WTC11 (cell line): ENCODE measurements around the gene MYLK. TPM values are rescaled to one million over a fixed set of nuclear protein-coding genes. Genes with fewer than 3 reads are reported as not detected.

ENCODE experiments used
- ATAC-seq: fragments of 200-7000 bp; cut with Tn5 transposase; 2 replicates; pipeline ENCODE4 v1.10.0; 2021; ENCODE audit warnings: mild to moderate bottlenecking, moderate library complexity
- CTCF ChIA-PET: fragments of 300-600 bp; sonication (Branson Sonifier 250); formaldehyde crosslinking; loops from one replicate; lab custom pipeline; 2021; ENCODE audit warnings: antibody characterized with exemption; lab: Charles Lee
- POLR2A ChIA-PET: fragments of 350-600 bp; sonication (Branson Sonifier 250); formaldehyde crosslinking; loops from one replicate; lab custom pipeline; 2021; ENCODE audit warnings: antibody characterized with exemption; lab: Charles Lee
- DNase-seq: peaks from one replicate; pipeline ENCODE4 v3.0.0; 2021; ENCODE audit warnings: low spot score
- H3K27ac Mint-ChIP-seq: 2 replicates; pipeline ENCODE4 v1.8.0; 2021; ENCODE audit warnings: mixed read lengths
- H3K27me3 Mint-ChIP-seq: 2 replicates; pipeline ENCODE4 v1.8.0; 2021; ENCODE audit warnings: low read depth, mild to moderate bottlenecking, moderate library complexity, mixed read lengths
- H3K36me3 Mint-ChIP-seq: 2 replicates; pipeline ENCODE4 v1.8.0; 2021; ENCODE audit warnings: mixed read lengths
- H3K4me1 Mint-ChIP-seq: 2 replicates; pipeline ENCODE4 v1.8.0; 2022; ENCODE audit warnings: mixed read lengths
- H3K4me3 Mint-ChIP-seq: 2 replicates; pipeline ENCODE4 v1.8.0; 2021; ENCODE audit warnings: mild to moderate bottlenecking, moderate library complexity, mixed read lengths
- H3K9me3 Mint-ChIP-seq: 2 replicates; pipeline ENCODE4 v1.8.0; 2021; ENCODE audit warnings: mixed read lengths
- ATF1 ChIP-seq: sonication (generic); formaldehyde crosslinking; IDR thresholded peaks from 2 replicates; pipeline ENCODE4 v1.8.1; 2023; ENCODE audit warnings: mild to moderate bottlenecking, moderate library complexity, missing genetic modification reagents
- EMX1 ChIP-seq: fragments of 250-450 bp; sonication (Bioruptor Pico); IDR thresholded peaks from 2 replicates; pipeline ENCODE4 v1.8.0; 2021; ENCODE audit warnings: mild to moderate bottlenecking
- FOXP1 ChIP-seq: sonication (generic); formaldehyde crosslinking; IDR thresholded peaks from 2 replicates; pipeline ENCODE4 v1.8.0; 2022; ENCODE audit warnings: missing genetic modification reagents, mild to moderate bottlenecking, moderate library complexity, borderline replicate concordance
- NR1H2 ChIP-seq: sonication (generic); formaldehyde crosslinking; IDR thresholded peaks from 2 replicates; pipeline ENCODE4 v1.9.0; 2021; ENCODE audit warnings: mild to moderate bottlenecking, moderate library complexity, missing genetic modification reagents
- SOX15 ChIP-seq: fragments of 250-450 bp; sonication (Bioruptor Pico); IDR thresholded peaks from 2 replicates; pipeline ENCODE4 v1.9.0; 2021; ENCODE audit warnings: mild to moderate bottlenecking
- TEAD4 ChIP-seq: sonication (generic); formaldehyde crosslinking; IDR thresholded peaks from 2 replicates; pipeline ENCODE4 v1.8.0; 2022; ENCODE audit warnings: mild to moderate bottlenecking, missing genetic modification reagents
- ZNF121 ChIP-seq: sonication (generic); formaldehyde crosslinking; IDR thresholded peaks from 2 replicates; pipeline ENCODE4 v1.8.0; 2023; ENCODE audit warnings: missing genetic modification reagents
- ZNF138 ChIP-seq: sonication (generic); formaldehyde crosslinking; conservative IDR thresholded peaks from 2 replicates; pipeline ENCODE4 v1.8.1; 2022; ENCODE audit warnings: mild to moderate bottlenecking, moderate library complexity, missing genetic modification reagents
- ZNF416 ChIP-seq: fragments of 250-450 bp; sonication (Bioruptor Pico); IDR thresholded peaks from 2 replicates; pipeline ENCODE4 v1.9.0; 2021; ENCODE audit warnings: mild to moderate bottlenecking, inconsistent platforms
- ZNF423 ChIP-seq: fragments of 250-450 bp; sonication (Bioruptor Pico); IDR thresholded peaks from 2 replicates; pipeline ENCODE4 v2.1.2; 2022; ENCODE audit warnings: mild to moderate bottlenecking, moderate library complexity
- total RNA-seq: library from RNA; stranded (reverse); gene quantifications from 3 replicates; pipeline ENCODE4 v1.2.3, GENCODE V29; 2021
- TF ChIP-seq, protein P1 (sequence below): sonication (generic); formaldehyde crosslinking; IDR thresholded peaks from 2 replicates; pipeline ENCODE4 v1.8.1; 2022; ENCODE audit warnings: low read depth, mild to moderate bottlenecking, moderate library complexity, missing genetic modification reagents, borderline replicate concordance
- TF ChIP-seq, protein P2 (sequence below): sonication (generic); formaldehyde crosslinking; IDR thresholded peaks from 2 replicates; pipeline ENCODE4 v1.8.0; 2022; ENCODE audit warnings: mild to moderate bottlenecking, missing genetic modification reagents
- TF ChIP-seq, protein P3 (sequence below): sonication (generic); formaldehyde crosslinking; IDR thresholded peaks from 2 replicates; pipeline ENCODE4 v1.8.0; 2022; ENCODE audit warnings: missing genetic modification reagents
- TF ChIP-seq, protein P4 (sequence below): fragments of 250-450 bp; sonication (Bioruptor Pico); IDR thresholded peaks from 2 replicates; pipeline ENCODE4 v1.9.0; 2021; ENCODE audit warnings: mild to moderate bottlenecking

MYLK gene
- total RNA-seq, 1 experiment from 2014 or later: 10.4 TPM

DNA sequence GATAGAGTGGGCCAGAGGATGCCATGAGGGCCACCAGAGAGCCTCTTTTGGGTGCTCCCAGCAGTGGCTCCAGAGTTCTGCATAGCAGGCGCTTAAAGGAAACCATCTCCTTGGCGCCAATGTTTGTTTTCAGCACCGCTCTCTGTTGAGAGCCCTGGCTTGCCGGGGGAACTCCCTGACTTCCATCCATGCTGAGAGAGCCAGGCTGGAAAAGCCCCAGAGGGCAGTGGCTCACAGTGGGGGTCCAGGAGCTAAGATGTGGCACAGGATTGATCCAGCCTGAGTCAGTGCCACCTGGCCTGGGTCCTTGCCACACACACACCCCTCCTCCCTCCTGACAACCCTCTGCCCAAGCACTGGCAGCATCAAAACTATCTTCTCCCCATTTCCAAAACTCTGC lies 248.9 kb downstream of the MYLK start:
- ATAC-seq (no peak), DNase-seq (peak; percentile 39)
- no peak overlapping the region for H3K4me3 Mint-ChIP-seq
- ChIA-PET POLR2A (no interaction called here), CTCF (interaction anchor here (1.0 kb wide), 1 partner anchor 17 kb away, joined by 5 read pairs; no protein-coding TSS in a partner anchor)
- no peak overlapping the region for H3K27ac Mint-ChIP-seq
- TF ChIP-seq ZNF423 (CRISPR knock-in tag) (peak; percentile 12; the same call in 1 of the 2 replicates), ZNF121 (no peak), ZNF138 (CRISPR knock-in tag) (no peak), ZNF416 (no peak), ATF1 (no peak)
- TF ChIP-seq, protein P1, sequence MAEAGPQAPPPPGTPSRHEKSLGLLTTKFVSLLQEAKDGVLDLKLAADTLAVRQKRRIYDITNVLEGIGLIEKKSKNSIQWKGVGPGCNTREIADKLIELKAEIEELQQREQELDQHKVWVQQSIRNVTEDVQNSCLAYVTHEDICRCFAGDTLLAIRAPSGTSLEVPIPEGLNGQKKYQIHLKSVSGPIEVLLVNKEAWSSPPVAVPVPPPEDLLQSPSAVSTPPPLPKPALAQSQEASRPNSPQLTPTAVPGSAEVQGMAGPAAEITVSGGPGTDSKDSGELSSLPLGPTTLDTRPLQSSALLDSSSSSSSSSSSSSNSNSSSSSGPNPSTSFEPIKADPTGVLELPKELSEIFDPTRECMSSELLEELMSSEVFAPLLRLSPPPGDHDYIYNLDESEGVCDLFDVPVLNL: no peak
- TF ChIP-seq, protein P2, sequence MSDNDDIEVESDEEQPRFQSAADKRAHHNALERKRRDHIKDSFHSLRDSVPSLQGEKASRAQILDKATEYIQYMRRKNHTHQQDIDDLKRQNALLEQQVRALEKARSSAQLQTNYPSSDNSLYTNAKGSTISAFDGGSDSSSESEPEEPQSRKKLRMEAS (CRISPR knock-in tag): no peak
- H3K4me1 Mint-ChIP-seq: peaks cover 69% of the 10 kb centered on the region
- H3K36me3 Mint-ChIP-seq: peaks cover 4% of the 10 kb centered on the region; the same call in 1 of the 2 replicates
- no peaks in the 10 kb centered on the region for H3K9me3 Mint-ChIP-seq
- H3K27me3 Mint-ChIP-seq: no peaks in the 10 kb centered on the region

DNA sequence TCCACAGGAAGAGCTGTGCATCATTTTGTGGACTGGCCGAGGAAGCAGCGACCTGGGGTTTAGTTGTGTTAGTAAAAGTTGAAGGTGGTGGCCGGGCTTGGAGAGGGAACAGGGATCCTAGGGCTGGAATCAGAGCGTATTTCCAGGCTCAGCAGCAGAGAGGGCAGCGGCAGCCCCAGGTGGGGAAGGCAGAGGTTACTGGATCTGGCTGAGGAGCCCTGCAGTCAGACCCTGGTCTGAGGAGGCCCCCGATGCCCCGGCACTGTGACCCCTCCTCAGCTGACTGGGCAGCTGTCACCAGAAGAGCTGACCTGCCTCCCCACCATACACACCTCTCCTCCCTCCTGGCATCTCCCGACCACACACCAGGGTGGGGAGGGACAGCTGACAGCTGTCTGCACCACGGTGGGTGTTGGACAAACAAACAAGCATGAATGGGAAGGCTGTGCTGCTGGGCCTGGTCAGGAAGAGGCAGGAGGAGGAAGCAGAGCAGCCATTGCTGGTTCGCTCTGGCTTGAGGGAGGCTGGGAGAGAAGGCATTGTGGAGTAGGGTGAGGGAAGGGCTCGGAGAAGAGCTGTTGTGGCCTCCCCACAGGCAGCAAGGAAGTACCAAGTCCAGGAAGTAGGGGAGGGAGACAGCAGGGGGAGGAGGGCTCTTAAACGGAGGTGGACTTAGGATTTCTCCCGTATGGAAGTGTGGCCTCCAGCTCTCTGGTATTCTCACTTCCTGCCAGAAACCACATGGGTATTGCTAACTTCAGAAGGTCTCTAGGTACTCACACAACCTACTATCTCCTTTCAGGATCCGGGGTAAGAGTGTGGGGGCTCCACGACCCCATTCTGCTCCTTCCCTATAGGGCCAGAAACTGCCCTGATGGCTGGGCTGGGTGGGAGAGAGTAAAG lies 249.7 kb downstream of the MYLK start:
- POLR2A ChIA-PET: interaction anchor here (0.9 kb wide), 1 partner anchor 14 kb away, joined by 3 read pairs; no protein-coding TSS in a partner anchor
- CTCF ChIA-PET: interaction anchor here (0.7 to 3.5 kb wide), 3 partner anchors 7 to 89 kb away, joined by 3 to 29 read pairs (median 5); no protein-coding TSS in a partner anchor
- DNase-seq (no peak), ATAC-seq (no peak)
- TF ChIP-seq, protein P3, sequence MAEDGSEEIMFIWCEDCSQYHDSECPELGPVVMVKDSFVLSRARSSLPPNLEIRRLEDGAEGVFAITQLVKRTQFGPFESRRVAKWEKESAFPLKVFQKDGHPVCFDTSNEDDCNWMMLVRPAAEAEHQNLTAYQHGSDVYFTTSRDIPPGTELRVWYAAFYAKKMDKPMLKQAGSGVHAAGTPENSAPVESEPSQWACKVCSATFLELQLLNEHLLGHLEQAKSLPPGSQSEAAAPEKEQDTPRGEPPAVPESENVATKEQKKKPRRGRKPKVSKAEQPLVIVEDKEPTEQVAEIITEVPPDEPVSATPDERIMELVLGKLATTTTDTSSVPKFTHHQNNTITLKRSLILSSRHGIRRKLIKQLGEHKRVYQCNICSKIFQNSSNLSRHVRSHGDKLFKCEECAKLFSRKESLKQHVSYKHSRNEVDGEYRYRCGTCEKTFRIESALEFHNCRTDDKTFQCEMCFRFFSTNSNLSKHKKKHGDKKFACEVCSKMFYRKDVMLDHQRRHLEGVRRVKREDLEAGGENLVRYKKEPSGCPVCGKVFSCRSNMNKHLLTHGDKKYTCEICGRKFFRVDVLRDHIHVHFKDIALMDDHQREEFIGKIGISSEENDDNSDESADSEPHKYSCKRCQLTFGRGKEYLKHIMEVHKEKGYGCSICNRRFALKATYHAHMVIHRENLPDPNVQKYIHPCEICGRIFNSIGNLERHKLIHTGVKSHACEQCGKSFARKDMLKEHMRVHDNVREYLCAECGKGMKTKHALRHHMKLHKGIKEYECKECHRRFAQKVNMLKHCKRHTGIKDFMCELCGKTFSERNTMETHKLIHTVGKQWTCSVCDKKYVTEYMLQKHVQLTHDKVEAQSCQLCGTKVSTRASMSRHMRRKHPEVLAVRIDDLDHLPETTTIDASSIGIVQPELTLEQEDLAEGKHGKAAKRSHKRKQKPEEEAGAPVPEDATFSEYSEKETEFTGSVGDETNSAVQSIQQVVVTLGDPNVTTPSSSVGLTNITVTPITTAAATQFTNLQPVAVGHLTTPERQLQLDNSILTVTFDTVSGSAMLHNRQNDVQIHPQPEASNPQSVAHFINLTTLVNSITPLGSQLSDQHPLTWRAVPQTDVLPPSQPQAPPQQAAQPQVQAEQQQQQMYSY (CRISPR knock-in tag): no peak
- TF ChIP-seq FOXP1 (CRISPR knock-in tag): 0 out of 2 replicates have a peak, but pooled peaks have one; percentile 26
- Mint-ChIP-seq H3K9me3 (no peaks in the 10 kb centered on the region), H3K36me3 (peaks cover 5% of the 10 kb centered on the region), H3K27me3 (no peaks in the 10 kb centered on the region; the same call in 1 of the 2 replicates), H3K27ac (peak overlapping the region; percentile 80), H3K4me1 (peaks cover 64% of the 10 kb centered on the region), H3K4me3 (no peak overlapping the region)

DNA sequence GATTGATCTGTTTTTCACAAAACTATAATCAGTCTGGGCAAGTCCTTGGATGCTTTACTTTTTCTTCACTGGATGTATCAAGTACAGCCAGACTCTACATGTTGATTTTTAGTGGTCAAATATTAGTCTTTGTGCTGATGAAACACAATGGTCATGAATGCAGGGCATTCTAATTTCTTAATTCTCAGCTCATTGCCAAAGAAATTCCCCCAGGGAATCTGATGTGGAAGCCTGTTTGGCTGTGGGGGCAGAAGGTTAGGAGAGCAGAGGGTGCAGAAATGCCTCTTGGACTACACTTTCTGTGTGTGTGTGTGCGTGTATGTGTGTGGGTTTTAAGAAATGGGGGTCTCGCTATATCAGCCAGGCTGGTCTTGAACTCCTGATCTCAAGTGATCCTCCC lies 250.6 kb downstream of the MYLK start:
- ChIA-PET POLR2A (interaction anchor here (0.9 kb wide), 1 partner anchor 13 kb away, joined by 3 read pairs; no protein-coding TSS in a partner anchor), CTCF (interaction anchor here (0.7 to 3.5 kb wide), 2 partner anchors 8 to 90 kb away, joined by 3 to 29 read pairs; no protein-coding TSS in a partner anchor)
- DNase-seq (no peak), ATAC-seq (no peak)
- 0 out of 2 replicates have a peak overlapping the region, but pooled peaks have one; percentile 28 for H3K27ac Mint-ChIP-seq
- H3K9me3 Mint-ChIP-seq: no peaks in the 10 kb centered on the region
- no peak for TF ChIP-seq EMX1 (CRISPR knock-in tag)
- no peak for TF ChIP-seq SOX15 (CRISPR knock-in tag)
- TF ChIP-seq, protein P4, sequence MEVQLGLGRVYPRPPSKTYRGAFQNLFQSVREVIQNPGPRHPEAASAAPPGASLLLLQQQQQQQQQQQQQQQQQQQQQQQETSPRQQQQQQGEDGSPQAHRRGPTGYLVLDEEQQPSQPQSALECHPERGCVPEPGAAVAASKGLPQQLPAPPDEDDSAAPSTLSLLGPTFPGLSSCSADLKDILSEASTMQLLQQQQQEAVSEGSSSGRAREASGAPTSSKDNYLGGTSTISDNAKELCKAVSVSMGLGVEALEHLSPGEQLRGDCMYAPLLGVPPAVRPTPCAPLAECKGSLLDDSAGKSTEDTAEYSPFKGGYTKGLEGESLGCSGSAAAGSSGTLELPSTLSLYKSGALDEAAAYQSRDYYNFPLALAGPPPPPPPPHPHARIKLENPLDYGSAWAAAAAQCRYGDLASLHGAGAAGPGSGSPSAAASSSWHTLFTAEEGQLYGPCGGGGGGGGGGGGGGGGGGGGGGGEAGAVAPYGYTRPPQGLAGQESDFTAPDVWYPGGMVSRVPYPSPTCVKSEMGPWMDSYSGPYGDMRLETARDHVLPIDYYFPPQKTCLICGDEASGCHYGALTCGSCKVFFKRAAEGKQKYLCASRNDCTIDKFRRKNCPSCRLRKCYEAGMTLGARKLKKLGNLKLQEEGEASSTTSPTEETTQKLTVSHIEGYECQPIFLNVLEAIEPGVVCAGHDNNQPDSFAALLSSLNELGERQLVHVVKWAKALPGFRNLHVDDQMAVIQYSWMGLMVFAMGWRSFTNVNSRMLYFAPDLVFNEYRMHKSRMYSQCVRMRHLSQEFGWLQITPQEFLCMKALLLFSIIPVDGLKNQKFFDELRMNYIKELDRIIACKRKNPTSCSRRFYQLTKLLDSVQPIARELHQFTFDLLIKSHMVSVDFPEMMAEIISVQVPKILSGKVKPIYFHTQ (CRISPR knock-in tag): no peak
- TF ChIP-seq, protein P1: no peak
- TF ChIP-seq NR1H2: no peak
- no peak for TF ChIP-seq TEAD4 (CRISPR knock-in tag)
- H3K4me1 Mint-ChIP-seq: peaks cover 64% of the 10 kb centered on the region
- peaks cover 6% of the 10 kb centered on the region for H3K36me3 Mint-ChIP-seq
- H3K27me3 Mint-ChIP-seq: no peaks in the 10 kb centered on the region; the same call in 1 of the 2 replicates
- no peak overlapping the region for H3K4me3 Mint-ChIP-seq
